Measurements from ENCODE around the gene OR2AE1. TPM values are rescaled to one million over a fixed set of nuclear protein-coding genes. Genes with fewer than 3 reads are reported as not detected.
A peak's percentile ranks its signal among the peaks of the same experiment; 100 is the strongest.

The OR2AE1 gene
- polyA plus RNA-seq, 6 donors from 2014 or later = not detected

- Mint-ChIP-seq H3K9me3 (no peaks in the 10 kb centered on the region), H3K27me3 (peaks cover 18 to 31% (median 28%) of the 10 kb centered on the region in 3 donors), H3K4me3 (no peak overlapping the region), H3K4me1 (no peaks in the 10 kb centered on the region), H3K27ac (no peak overlapping the region), H3K36me3 (no peaks in the 10 kb centered on the region)
- DNase-seq (no peak), ATAC-seq (ENCODE audit: low read depth in 2 of 2) (no peak)
These were observed 33.0 kb downstream of the OR2AE1 start for GRCh38 chr7:99843808-99844207.

GRCh38 chr7:99842926-99843325 is 33.9 kb downstream of the OR2AE1 start:
- no peaks in the 10 kb centered on the region for H3K9me3 Mint-ChIP-seq
- no peak overlapping the region for H3K27ac Mint-ChIP-seq
- no peak overlapping the region for H3K4me3 Mint-ChIP-seq
- H3K36me3 Mint-ChIP-seq = no peaks in the 10 kb centered on the region
- peaks cover under 1 to 5% (median 4%) of the 10 kb centered on the region in 3 donors for H3K4me1 Mint-ChIP-seq
- ATAC-seq (ENCODE audit: low read depth in 2 of 2) (no peak), DNase-seq (no peak)
- peaks cover 12 to 24% (median 20%) of the 10 kb centered on the region in 3 donors for H3K27me3 Mint-ChIP-seq

- peaks cover 1 to 12% (median 9%) of the 10 kb centered on the region in 3 donors for H3K27me3 Mint-ChIP-seq
- H3K36me3 Mint-ChIP-seq = no peaks in the 10 kb centered on the region
- peaks cover 4 to 8% (median 6%) of the 10 kb centered on the region in 3 donors for H3K4me1 Mint-ChIP-seq
- ATAC-seq (ENCODE audit: low read depth in 2 of 2) (no peak), DNase-seq (no peak)
- H3K9me3 Mint-ChIP-seq = no peaks in the 10 kb centered on the region
- no peak overlapping the region for H3K4me3 Mint-ChIP-seq
- H3K27ac Mint-ChIP-seq = peak overlapping the region in 2 of 6 donors; percentile 42 to 62
These were observed 36.5 kb downstream of the OR2AE1 start for GRCh38 chr7:99840136-99840869.

GRCh38 chr7:99839287-99840021 is 37.4 kb downstream of the OR2AE1 start:
- no peak overlapping the region for H3K27ac Mint-ChIP-seq
- peaks cover under 1 to 15% (median 11%) of the 10 kb centered on the region in 3 donors for H3K27me3 Mint-ChIP-seq
- H3K4me3 Mint-ChIP-seq = no peak overlapping the region
- no peaks in the 10 kb centered on the region for H3K36me3 Mint-ChIP-seq
- no peaks in the 10 kb centered on the region for H3K9me3 Mint-ChIP-seq
- no peak for DNase-seq
- H3K4me1 Mint-ChIP-seq = peaks cover 4 to 8% (median 6%) of the 10 kb centered on the region in 3 donors
- no peak for ATAC-seq (ENCODE audit: low read depth in 2 of 2)

GRCh38 chr7:99837649-99838361 is 39.0 kb downstream of the OR2AE1 start:
- peak overlapping the region in 1 of 6 donors; percentile 79 for H3K27ac Mint-ChIP-seq
- no peaks in the 10 kb centered on the region for H3K36me3 Mint-ChIP-seq
- no peaks in the 10 kb centered on the region for H3K9me3 Mint-ChIP-seq
- peaks cover 15 to 25% (median 17%) of the 10 kb centered on the region in 3 donors for H3K27me3 Mint-ChIP-seq
- no peak overlapping the region for H3K4me3 Mint-ChIP-seq
- DNase-seq (no peak), ATAC-seq (ENCODE audit: low read depth in 2 of 2) (no peak)
- peaks cover 4 to 8% (median 6%) of the 10 kb centered on the region in 3 donors for H3K4me1 Mint-ChIP-seq

GRCh38 chr7:99835189-99835588 is 41.6 kb downstream of the OR2AE1 start:
- DNase-seq = no peak
- no peak for ATAC-seq (ENCODE audit: low read depth in 2 of 2)
- Mint-ChIP-seq H3K4me1 (peaks cover 4 to 8% (median 6%) of the 10 kb centered on the region in 3 donors), H3K27me3 (peaks cover 21 to 36% (median 31%) of the 10 kb centered on the region in 3 donors), H3K27ac (no peak overlapping the region), H3K9me3 (no peaks in the 10 kb centered on the region), H3K4me3 (no peak overlapping the region), H3K36me3 (no peaks in the 10 kb centered on the region)

- no peak for ATAC-seq (ENCODE audit: low read depth in 2 of 2)
- no peak for DNase-seq
- H3K36me3 Mint-ChIP-seq = no peaks in the 10 kb centered on the region
- no peaks in the 10 kb centered on the region for H3K9me3 Mint-ChIP-seq
- no peak overlapping the region for H3K4me3 Mint-ChIP-seq
- H3K27ac Mint-ChIP-seq = no peak overlapping the region
- peaks cover 4 to 8% (median 6%) of the 10 kb centered on the region in 3 donors for H3K4me1 Mint-ChIP-seq
- peaks cover 25 to 37% (median 31%) of the 10 kb centered on the region in 3 donors for H3K27me3 Mint-ChIP-seq
These were observed 42.5 kb downstream of the OR2AE1 start for GRCh38 chr7:99834382-99834781.

GRCh38 chr7:99833289-99833877 is 43.5 kb downstream of the OR2AE1 start:
- DNase-seq = no peak
- Mint-ChIP-seq H3K36me3 (no peaks in the 10 kb centered on the region), H3K9me3 (no peaks in the 10 kb centered on the region), H3K4me1 (peaks cover 4 to 8% (median 6%) of the 10 kb centered on the region in 3 donors), H3K4me3 (no peak overlapping the region), H3K27me3 (peaks cover 29 to 46% (median 39%) of the 10 kb centered on the region in 3 donors), H3K27ac (peak overlapping the region in 1 of 6 donors; percentile 24)
- ATAC-seq (ENCODE audit: low read depth in 2 of 2) = no peak

GRCh38 chr7:99831595-99831994 is 45.2 kb downstream of the OR2AE1 start:
- no peak for ATAC-seq (ENCODE audit: low read depth in 2 of 2)
- no peaks in the 10 kb centered on the region for H3K36me3 Mint-ChIP-seq
- peaks cover 41 to 47% (median 45%) of the 10 kb centered on the region in 3 donors for H3K27me3 Mint-ChIP-seq
- peaks cover 0 to 2% (median 0%) of the 10 kb centered on the region in 7 donors for H3K9me3 Mint-ChIP-seq
- no peak overlapping the region for H3K27ac Mint-ChIP-seq
- DNase-seq = no peak
- no peaks in the 10 kb centered on the region for H3K4me1 Mint-ChIP-seq
- no peak overlapping the region for H3K4me3 Mint-ChIP-seq

- Mint-ChIP-seq H3K4me1 (no peaks in the 10 kb centered on the region), H3K9me3 (peaks cover 0 to 2% (median 0%) of the 10 kb centered on the region in 7 donors), H3K36me3 (no peaks in the 10 kb centered on the region), H3K27ac (no peak overlapping the region), H3K27me3 (peaks cover 34 to 57% (median 53%) of the 10 kb centered on the region in 3 donors), H3K4me3 (no peak overlapping the region)
- DNase-seq = no peak
- no peak for ATAC-seq (ENCODE audit: low read depth in 2 of 2)
These were observed 47.2 kb downstream of the OR2AE1 start for GRCh38 chr7:99829524-99830160.

GRCh38 chr7:99828811-99829210 is 48.0 kb downstream of the OR2AE1 start:
- H3K9me3 Mint-ChIP-seq = peaks cover 0 to 2% (median 0%) of the 10 kb centered on the region in 7 donors
- H3K27ac Mint-ChIP-seq = no peak overlapping the region
- H3K4me1 Mint-ChIP-seq = no peaks in the 10 kb centered on the region
- peaks cover 34 to 54% (median 49%) of the 10 kb centered on the region in 3 donors for H3K27me3 Mint-ChIP-seq
- H3K4me3 Mint-ChIP-seq = no peak overlapping the region
- DNase-seq (no peak), ATAC-seq (ENCODE audit: low read depth in 2 of 2) (no peak)
- no peaks in the 10 kb centered on the region for H3K36me3 Mint-ChIP-seq

- no peak for DNase-seq
- H3K9me3 Mint-ChIP-seq = peaks cover 0 to 2% (median 0%) of the 10 kb centered on the region in 7 donors
- peaks cover 30 to 54% (median 35%) of the 10 kb centered on the region in 3 donors for H3K27me3 Mint-ChIP-seq
- H3K4me3 Mint-ChIP-seq = no peak overlapping the region
- no peaks in the 10 kb centered on the region for H3K4me1 Mint-ChIP-seq
- no peak overlapping the region for H3K27ac Mint-ChIP-seq
- no peak for ATAC-seq (ENCODE audit: low read depth in 2 of 2)
- H3K36me3 Mint-ChIP-seq = no peaks in the 10 kb centered on the region
These were observed 49.6 kb downstream of the OR2AE1 start for GRCh38 chr7:99827040-99827778.

Data from naive B cell (primary cell).